CD4-positive, CD25-positive, alpha-beta regulatory T cell (primary cell): ENCODE data around the gene REXO1. TPM values are rescaled to one million over a fixed set of nuclear protein-coding genes. Genes with fewer than 3 reads are reported as not detected.
A peak's percentile ranks its signal among the peaks of the same experiment; 100 is the strongest.

Experiments
- ATAC-seq, 2 donors: fragments of 150-1000 bp; cut with Tn5 transposase; one replicate each; pipeline ENCODE4 v1.10.0; 2021; ENCODE audit warnings: low read depth in 2 of 2, moderate number of reproducible peaks in 2 of 2, moderate library complexity in 1 of 2
- DNase-seq, 3 donors: peaks; one replicate each; pipeline versions ENCODE4 v3.0.0 to v3.0.0-alpha.2; 2012 to 2022; ENCODE audit warnings: mixed read lengths in 1 of 3
- H3K27ac ChIP-seq: one replicate; pipeline ENCODE4 v1.7.0; 2013; ENCODE audit warnings: mild to moderate bottlenecking, low read length; ENCODE audit not compliant: insufficient read depth, poor library complexity, severe bottlenecking
- H3K27me3 ChIP-seq: one replicate; pipeline ENCODE4 v1.7.0; 2013; ENCODE audit warnings: low read length; ENCODE audit not compliant: control insufficient read depth, insufficient read depth
- H3K36me3 ChIP-seq: one replicate; pipeline ENCODE4 v1.7.0; 2013; ENCODE audit warnings: mild to moderate bottlenecking, low read length, moderate library complexity; ENCODE audit not compliant: control insufficient read depth, insufficient read depth
- H3K4me1 ChIP-seq: 2 replicates; pipeline ENCODE4 v1.7.0; 2013; ENCODE audit warnings: mild to moderate bottlenecking, low read length; ENCODE audit not compliant: insufficient read depth, control insufficient read depth, poor library complexity, severe bottlenecking
- H3K4me3 ChIP-seq: one replicate; pipeline ENCODE4 v1.7.0; 2013; ENCODE audit warnings: low read depth, mild to moderate bottlenecking, low read length, moderate library complexity
- H3K9me3 ChIP-seq, 2 experiments: 1 replicate in 1 of 2; 2 replicates in 1 of 2; pipeline ENCODE4 v1.7.0; 2013; ENCODE audit warnings: low read length in 2 of 2, mild to moderate bottlenecking in 1 of 2, moderate library complexity in 1 of 2; ENCODE audit not compliant: control insufficient read depth in 2 of 2
- H3K27ac Mint-ChIP-seq, 3 donors: one replicate each; pipeline ENCODE4 v1.8.0; 2020 to 2022; ENCODE audit warnings: mild to moderate bottlenecking in 3 of 3, mixed read lengths in 3 of 3, moderate library complexity in 2 of 3
- H3K27me3 Mint-ChIP-seq: one replicate; pipeline ENCODE4 v1.8.0; 2022; ENCODE audit warnings: mild to moderate bottlenecking, mixed read lengths
- H3K36me3 Mint-ChIP-seq: one replicate; pipeline ENCODE4 v1.8.0; 2020; ENCODE audit warnings: mixed read lengths
- H3K4me1 Mint-ChIP-seq, 4 donors: one replicate each; pipeline ENCODE4 v1.8.0; 2020 to 2022; ENCODE audit warnings: mixed read lengths in 4 of 4, mild to moderate bottlenecking in 1 of 4
- H3K4me3 Mint-ChIP-seq, 4 donors: one replicate each; pipeline ENCODE4 v1.8.0; 2020 to 2022; ENCODE audit warnings: mild to moderate bottlenecking in 4 of 4, mixed read lengths in 4 of 4, moderate library complexity in 3 of 4
- H3K9me3 Mint-ChIP-seq, 7 donors: one replicate each; pipeline ENCODE4 v1.8.0; 2020 to 2022; ENCODE audit warnings: mixed read lengths in 7 of 7, mild to moderate bottlenecking in 3 of 7, moderate library complexity in 2 of 7
- polyA plus RNA-seq, 4 donors: library from polyadenylated mRNA; unstranded; fragments of 300-500 nt; fragmentation: Illumina TruSeq; gene quantifications; one replicate each; pipeline ENCODE4 v1.2.3, GENCODE V29; 2021
- total RNA-seq: library from RNA; stranded (reverse); gene quantifications from one replicate; pipeline ENCODE4 v1.2.3, GENCODE V29; 2022

The REXO1 gene
- total and polyA plus RNA-seq, 5 donors from 2014 or later, result 2.5 to 103 (median 3.7) TPM

- peaks cover 6% of the 10 kb centered on the region for H3K36me3 Mint-ChIP-seq
- Histone ChIP-seq H3K27ac (no peak overlapping the region), H3K4me3 (no peak overlapping the region), H3K9me3 (no peaks in the 10 kb centered on the region), H3K36me3 (peaks cover 25% of the 10 kb centered on the region), H3K27me3 (no peaks in the 10 kb centered on the region), H3K4me1 (peaks cover 8% of the 10 kb centered on the region)
- H3K27ac Mint-ChIP-seq, result no peak overlapping the region
- no peak overlapping the region for H3K4me3 Mint-ChIP-seq
- H3K27me3 Mint-ChIP-seq, result no peaks in the 10 kb centered on the region
- H3K4me1 Mint-ChIP-seq, result peaks cover 0 to 10% (median 2%) of the 10 kb centered on the region in 4 donors
- ATAC-seq, result no peak
- no peak for DNase-seq
- H3K9me3 Mint-ChIP-seq, result no peaks in the 10 kb centered on the region
Observed at GRCh38 chr19:1823539-1824251, 24.6 kb downstream of the REXO1 start.

- no peaks in the 10 kb centered on the region for H3K9me3 ChIP-seq
- Mint-ChIP-seq H3K27me3 (no peaks in the 10 kb centered on the region), H3K27ac (no peak overlapping the region), H3K36me3 (peaks cover 8% of the 10 kb centered on the region), H3K4me3 (peak overlapping the region in 1 of 4 donors; percentile 38), H3K9me3 (no peaks in the 10 kb centered on the region), H3K4me1 (peaks cover 0 to 10% (median 2%) of the 10 kb centered on the region in 4 donors)
- H3K27ac ChIP-seq, result no peak overlapping the region
- peaks cover 30% of the 10 kb centered on the region for H3K36me3 ChIP-seq
- no peak for DNase-seq
- no peak overlapping the region for H3K4me3 ChIP-seq
- H3K27me3 ChIP-seq, result no peaks in the 10 kb centered on the region
- H3K4me1 ChIP-seq, result peaks cover 8% of the 10 kb centered on the region
- no peak for ATAC-seq
Observed at GRCh38 chr19:1823020-1823419, 25.3 kb downstream of the REXO1 start.

GRCh38 chr19:1822210-1822609 is 26.1 kb downstream of the REXO1 start:
- H3K27me3 ChIP-seq, result no peaks in the 10 kb centered on the region
- H3K9me3 ChIP-seq, result no peaks in the 10 kb centered on the region
- no peak overlapping the region for H3K4me3 ChIP-seq
- Mint-ChIP-seq H3K27ac (no peak overlapping the region), H3K27me3 (no peaks in the 10 kb centered on the region), H3K4me1 (peaks cover 0 to 10% (median 2%) of the 10 kb centered on the region in 4 donors), H3K36me3 (peaks cover 9% of the 10 kb centered on the region), H3K4me3 (no peak overlapping the region), H3K9me3 (no peaks in the 10 kb centered on the region)
- no peak for DNase-seq
- no peak overlapping the region for H3K27ac ChIP-seq
- peaks cover 8% of the 10 kb centered on the region for H3K4me1 ChIP-seq
- ATAC-seq, result no peak
- peaks cover 32% of the 10 kb centered on the region for H3K36me3 ChIP-seq

GRCh38 chr19:1819341-1820255 is 28.7 kb downstream of the REXO1 start:
- no peak for ATAC-seq
- no peaks in the 10 kb centered on the region for H3K9me3 Mint-ChIP-seq

GRCh38 chr19:1818549-1819195 is 29.6 kb downstream of the REXO1 start:
- H3K36me3 ChIP-seq, result peaks cover 28% of the 10 kb centered on the region
- Mint-ChIP-seq H3K36me3 (peaks cover 9% of the 10 kb centered on the region), H3K27ac (no peak overlapping the region), H3K27me3 (no peaks in the 10 kb centered on the region), H3K4me3 (no peak overlapping the region), H3K4me1 (peaks cover 0 to 6% (median 0%) of the 10 kb centered on the region in 4 donors), H3K9me3 (no peaks in the 10 kb centered on the region)
- DNase-seq, result no peak
- H3K9me3 ChIP-seq, result no peaks in the 10 kb centered on the region
- peaks cover under 1% of the 10 kb centered on the region for H3K4me1 ChIP-seq
- no peaks in the 10 kb centered on the region for H3K27me3 ChIP-seq
- H3K27ac ChIP-seq, result no peak overlapping the region
- H3K4me3 ChIP-seq, result no peak overlapping the region
- no peak for ATAC-seq

More at GRCh38 chr19:1819341-1820255, 28.7 kb downstream of the REXO1 start:
- no peak overlapping the region for H3K27ac Mint-ChIP-seq
- Histone ChIP-seq H3K9me3 (no peaks in the 10 kb centered on the region), H3K27ac (no peak overlapping the region), H3K4me3 (no peak overlapping the region), H3K27me3 (no peaks in the 10 kb centered on the region), H3K4me1 (no peaks in the 10 kb centered on the region), H3K36me3 (peaks cover 34% of the 10 kb centered on the region)
- no peak for DNase-seq
- H3K4me1 Mint-ChIP-seq, result peaks cover 0 to 5% (median 0%) of the 10 kb centered on the region in 4 donors
- H3K4me3 Mint-ChIP-seq, result no peak overlapping the region
- H3K36me3 Mint-ChIP-seq, result peaks cover 9% of the 10 kb centered on the region
- H3K27me3 Mint-ChIP-seq, result no peaks in the 10 kb centered on the region

GRCh38 chr19:1817553-1818179 is 30.6 kb downstream of the REXO1 start:
- no peaks in the 10 kb centered on the region for H3K27me3 Mint-ChIP-seq
- peaks cover 4 to 13% (median 6%) of the 10 kb centered on the region in 4 donors for H3K4me1 Mint-ChIP-seq
- Histone ChIP-seq H3K9me3 (no peaks in the 10 kb centered on the region), H3K4me1 (peaks cover 11% of the 10 kb centered on the region), H3K27ac (no peak overlapping the region), H3K4me3 (no peak overlapping the region), H3K36me3 (peaks cover 28% of the 10 kb centered on the region), H3K27me3 (no peaks in the 10 kb centered on the region)
- ATAC-seq (no peak), DNase-seq (no peak)
- peak overlapping the region in 1 of 3 donors; percentile 63 for H3K27ac Mint-ChIP-seq
- H3K36me3 Mint-ChIP-seq, result peaks cover 9% of the 10 kb centered on the region
- peak overlapping the region in 1 of 4 donors; percentile 21 for H3K4me3 Mint-ChIP-seq
- peaks cover 0 to 2% (median 0%) of the 10 kb centered on the region in 7 donors for H3K9me3 Mint-ChIP-seq
